AG09309 (cell line): ENCODE results near the gene PPP2R1B.
A peak's percentile ranks its signal among the peaks of the same experiment; 100 is the strongest.

Experiments used
- DNase-seq: peaks from one replicate; pipeline ENCODE4 v3.0.0-alpha.2; 2010; ENCODE audit warnings: low read depth
- H3K4me3 ChIP-seq: 2 replicates; pipeline ENCODE4 v1.5.1; 2011; ENCODE audit warnings: mild to moderate bottlenecking, low read depth, low read length, moderate library complexity; ENCODE audit not compliant: control insufficient read depth
- CTCF ChIP-seq: IDR thresholded peaks from 2 replicates; pipeline ENCODE4 v1.5.1; 2011; ENCODE audit warnings: mild to moderate bottlenecking, low read depth, low read length, inconsistent platforms; ENCODE audit not compliant: insufficient read depth, control insufficient read depth; ENCODE audit errors: missing control alignments

Gene PPP2R1B

GRCh38 chr11:111795334-111795985, 29.3 kb upstream of the PPP2R1B start:
- TF ChIP-seq CTCF = no peak
- no peak overlapping the region for H3K4me3 ChIP-seq

GRCh38 chr11:111793863-111794262, 27.7 kb upstream of the PPP2R1B start:
- H3K4me3 ChIP-seq = no peak overlapping the region
- peak; percentile 71 for DNase-seq
- no peak for TF ChIP-seq CTCF

More at GRCh38 chr11:111795334-111795985, 29.3 kb upstream of the PPP2R1B start:
- DNase-seq = peak; percentile 48

- H3K4me3 ChIP-seq = no peak overlapping the region
- TF ChIP-seq CTCF = no peak
- DNase-seq = no peak
Measured at GRCh38 chr11:111792955-111793500, 26.8 kb upstream of the PPP2R1B start.

- DNase-seq = no peak
- TF ChIP-seq CTCF = no peak
- no peak overlapping the region for H3K4me3 ChIP-seq
Measured at GRCh38 chr11:111792314-111792713, 26.1 kb upstream of the PPP2R1B start.

- no peak overlapping the region for H3K4me3 ChIP-seq
- TF ChIP-seq CTCF = no peak
- no peak for DNase-seq
Measured at GRCh38 chr11:111788464-111788863, 22.3 kb upstream of the PPP2R1B start.

- H3K4me3 ChIP-seq = no peak overlapping the region
- no peak for DNase-seq
- TF ChIP-seq CTCF = no peak
Measured at GRCh38 chr11:111788051-111788450, 21.9 kb upstream of the PPP2R1B start.
